Keratinocyte (primary cell): Measurements from ENCODE around the gene FANCB. TPM values are rescaled to one million over a fixed set of nuclear protein-coding genes. Genes with fewer than 3 reads are reported as not detected.

Source experiments
- DNase-seq: peaks from one replicate; pipeline ENCODE4 v3.0.0-alpha.2; 2011; ENCODE audit warnings: low read depth, missing footprints, low spot score
- FAIRE-seq: peaks from 2 replicates; lab custom pipeline; 2011; peaks lifted over from hg19 to GRCh38; lab: Jason Lieb, UNC
- H2AFZ ChIP-seq: 2 replicates; pipeline ENCODE4 v1.6.0; 2012; ENCODE audit warnings: low read length, control low read depth, inconsistent platforms; ENCODE audit not compliant: control insufficient read depth
- H3K27ac ChIP-seq: 2 replicates; pipeline ENCODE4 v1.5.1; 2011; ENCODE audit warnings: low read length; ENCODE audit not compliant: control insufficient read depth, insufficient read depth
- H3K27me3 ChIP-seq: 3 replicates; pipeline ENCODE4 v1.6.0; 2011; ENCODE audit warnings: low read length; ENCODE audit not compliant: control insufficient read depth, insufficient read depth; ENCODE audit errors: extremely low read depth
- H3K36me3 ChIP-seq, 2 experiments: 2 replicates in 1 of 2; 3 replicates in 1 of 2; pipeline ENCODE4 v1.5.1; 2011; ENCODE audit warnings: low read length in 2 of 2, mild to moderate bottlenecking in 1 of 2; ENCODE audit not compliant: control insufficient read depth in 2 of 2, insufficient read depth in 2 of 2; ENCODE audit errors: extremely low read depth in 1 of 2
- H3K4me1 ChIP-seq: 3 replicates; pipeline ENCODE4 v1.5.1; 2011; ENCODE audit warnings: low read length; ENCODE audit not compliant: control insufficient read depth, insufficient read depth; ENCODE audit errors: extremely low read depth
- H3K4me2 ChIP-seq: 3 replicates; pipeline ENCODE4 v1.6.0; 2011; ENCODE audit warnings: low read depth, low read length; ENCODE audit not compliant: control insufficient read depth, insufficient read depth; ENCODE audit errors: extremely low read depth
- H3K4me3 ChIP-seq, 3 experiments: fragments of 200-600 bp in 1 of 3; sonication (generic) in 1 of 3; 2 replicates in 2 of 3; 3 replicates in 1 of 3; pipeline ENCODE4 v1.5.1; 2011 to 2016; ENCODE audit warnings: low read length in 3 of 3, mild to moderate bottlenecking in 3 of 3, control low read depth in 2 of 3, inconsistent platforms in 1 of 3, low read depth in 1 of 3, mixed read lengths in 1 of 3, mixed run types in 1 of 3, moderate library complexity in 1 of 3; ENCODE audit not compliant: control insufficient read depth in 2 of 3, insufficient read depth in 2 of 3; ENCODE audit errors: extremely low read depth in 1 of 3
- H3K79me2 ChIP-seq: 2 replicates; pipeline ENCODE4 v1.6.0; 2012; ENCODE audit warnings: low read length; ENCODE audit not compliant: control insufficient read depth, insufficient read depth
- H3K9ac ChIP-seq: 3 replicates; pipeline ENCODE4 v1.6.0; 2011; ENCODE audit warnings: low read length; ENCODE audit not compliant: control insufficient read depth, insufficient read depth; ENCODE audit errors: extremely low read depth
- H3K9me1 ChIP-seq: 3 replicates; pipeline ENCODE4 v1.6.0; 2011; ENCODE audit warnings: low read length; ENCODE audit not compliant: control insufficient read depth, insufficient read depth; ENCODE audit errors: extremely low read depth
- H3K9me3 ChIP-seq: 2 replicates; pipeline ENCODE4 v1.5.1; 2012; ENCODE audit warnings: low read depth, low read length; ENCODE audit not compliant: control insufficient read depth
- H4K20me1 ChIP-seq: 3 replicates; pipeline ENCODE4 v1.6.0; 2011; ENCODE audit warnings: low read length; ENCODE audit not compliant: control insufficient read depth, insufficient read depth; ENCODE audit errors: extremely low read depth
- CTCF ChIP-seq, 3 experiments: IDR thresholded peaks in 1 of 3; conservative IDR thresholded peaks in 1 of 3; optimal IDR thresholded peaks in 1 of 3; 2 replicates in 2 of 3; 3 replicates in 1 of 3; pipeline versions ENCODE3 to v1.5.1; 2011; ENCODE audit warnings: low read length in 3 of 3, mild to moderate bottlenecking in 3 of 3, moderate library complexity in 2 of 3, control low read depth in 1 of 3, inconsistent platforms in 1 of 3; ENCODE audit not compliant: insufficient read depth in 2 of 3; ENCODE audit errors: extremely low read depth in 1 of 3
- EZH2 ChIP-seq: IDR thresholded peaks from one replicate; pipeline ENCODE4 v1.6.1; 2012; ENCODE audit warnings: inconsistent platforms, mild to moderate bottlenecking, low read length, moderate library complexity
- dilution Hi-C: fragments of 300-500 bp; cut with MboI; formaldehyde crosslinking; loops from one replicate; pipeline ENCODE4 v1.7.0; 2020; ENCODE audit warnings: low sequenced_read_pairs; ENCODE audit not compliant: extremely low pct_ligation_motif_present
- polyA plus RNA-seq, 5 experiments: library from polyadenylated mRNA; depleted of rRNA in 3 of 5; stranded (reverse) in 3 of 5; stranded (forward) in 1 of 5; unstranded in 1 of 5; fragments of >200 nt; gene quantifications; 1 replicate in 1 of 5; 2 replicates in 3 of 5; 3 replicates in 1 of 5; pipeline versions ENCODE4 v1.2.1 to v1.2.3, GENCODE V29; 2011 to 2012; ENCODE audit warnings: missing spikeins in 2 of 5, low read depth in 1 of 5, low replicate concordance in 1 of 5

The FANCB gene
- polyA plus RNA-seq, 1 donor (not counting 4 experiments of a cell fraction or from before 2014, with no cell fraction given): 3.9 TPM

- Histone ChIP-seq H3K27me3 (no peaks in the 10 kb centered on the region), H2AFZ (no peak overlapping the region), H3K9me1 (no peaks in the 10 kb centered on the region), H3K4me1 (no peaks in the 10 kb centered on the region), H3K9ac (no peak overlapping the region), H4K20me1 (no peaks in the 10 kb centered on the region), H3K4me3 (no peak overlapping the region), H3K27ac (no peak overlapping the region), H3K4me2 (no peak overlapping the region), H3K36me3 (no peaks in the 10 kb centered on the region), H3K79me2 (no peaks in the 10 kb centered on the region), H3K9me3 (peaks cover 4% of the 10 kb centered on the region)
- FAIRE-seq (no peak), DNase-seq (no peak)
- dilution Hi-C loops: no loop called here
- no peak for TF ChIP-seq EZH2
- TF ChIP-seq CTCF (optimal IDR thresholded peaks at IDR 0.05 in 1 of 3, IDR thresholded peaks at IDR 0.05 in 1 of 3, conservative IDR thresholded peaks at IDR 0.05 in 1 of 3; ENCODE audit: extremely low read depth in 1 of 3, insufficient read depth in 2 of 3, low read length in 3 of 3): no peak
These were observed 29.7 kb upstream of the FANCB start for GRCh38 chrX:14902537-14902936.

DNA sequence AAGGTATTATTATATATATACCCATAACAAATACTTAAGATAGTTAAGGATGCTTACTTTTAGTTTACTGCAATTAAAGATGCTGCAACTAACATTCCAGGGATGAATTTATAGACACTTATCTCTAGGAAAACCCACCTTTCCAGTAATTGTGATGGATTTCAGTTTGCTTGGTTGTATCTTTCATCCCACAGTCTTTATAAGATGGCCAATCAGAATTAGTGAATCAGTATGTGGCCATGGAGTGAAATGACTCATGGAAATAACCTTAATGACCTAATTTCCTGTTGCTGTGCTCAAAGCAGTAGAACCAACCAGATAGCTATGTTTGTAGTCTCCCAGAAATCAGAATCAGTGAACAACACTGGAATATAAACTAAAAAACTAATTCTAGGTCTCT, 26.7 kb upstream of the FANCB start:
- FAIRE-seq (peak; percentile 71), DNase-seq (no peak)
- H3K9me1 ChIP-seq: no peaks in the 10 kb centered on the region
- H2AFZ ChIP-seq: peak overlapping the region; percentile 22
- TF ChIP-seq CTCF (optimal IDR thresholded peaks at IDR 0.05 in 1 of 3, IDR thresholded peaks at IDR 0.05 in 1 of 3, conservative IDR thresholded peaks at IDR 0.05 in 1 of 3; ENCODE audit: extremely low read depth in 1 of 3, insufficient read depth in 2 of 3, low read length in 3 of 3) (no peak), EZH2 (no peak)
- H3K9ac ChIP-seq: no peak overlapping the region
- no peaks in the 10 kb centered on the region for H3K36me3 ChIP-seq
- no peaks in the 10 kb centered on the region for H3K79me2 ChIP-seq
- peak overlapping the region; percentile 52 for H3K27ac ChIP-seq
- no peaks in the 10 kb centered on the region for H3K27me3 ChIP-seq
- H3K4me2 ChIP-seq: no peak overlapping the region
- peaks cover 4% of the 10 kb centered on the region for H3K9me3 ChIP-seq
- no peaks in the 10 kb centered on the region for H4K20me1 ChIP-seq
- dilution Hi-C loops: no loop called here
- no peak overlapping the region for H3K4me3 ChIP-seq
- H3K4me1 ChIP-seq: no peaks in the 10 kb centered on the region
